ENCODE results near the gene ITGA1.
"Not testable (repeated sequence)": the region's sequence is repeated elsewhere in the genome, so short reads cannot be mapped to it uniquely, and the experiment has no call there.

ITGA1 gene

DNA sequence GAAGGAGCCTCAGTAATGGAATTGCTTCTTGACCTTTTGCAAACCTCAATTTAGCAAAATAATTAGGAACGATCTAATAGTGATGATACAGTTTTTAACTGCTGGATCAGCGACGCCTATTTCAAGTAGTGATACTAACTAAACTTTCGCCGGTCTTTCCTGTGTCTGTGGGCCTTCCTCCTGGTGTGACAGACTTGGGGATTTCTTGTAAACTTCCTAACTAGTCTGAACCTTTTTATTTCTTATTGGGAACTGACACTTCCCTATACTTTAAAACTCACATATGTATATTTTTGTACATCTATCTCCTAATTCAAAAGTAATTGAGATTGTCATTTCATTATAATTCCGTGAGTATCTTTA is 15.2 kb downstream of the ITGA1 start:
- DNase-seq = no peak

DNA sequence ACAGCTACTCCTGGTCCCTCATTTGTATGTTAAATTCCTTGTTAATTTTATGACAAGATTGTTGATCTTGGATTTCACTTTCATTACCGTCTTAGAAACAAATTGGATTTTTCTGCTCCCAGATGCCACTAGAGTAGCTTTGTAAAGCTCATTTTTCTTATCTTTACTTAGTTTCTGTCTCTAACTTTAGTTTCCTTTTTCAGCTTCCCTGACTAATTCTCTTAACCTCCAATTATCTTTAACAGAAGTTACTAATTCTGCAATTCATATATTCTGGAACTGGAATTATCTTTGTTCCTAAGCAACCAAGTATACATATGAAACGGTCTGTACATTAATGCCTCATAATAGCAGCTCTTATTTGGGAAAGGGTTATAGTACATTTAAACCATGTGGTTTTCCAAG is 16.7 kb downstream of the ITGA1 start:
- no peak for DNase-seq

DNA sequence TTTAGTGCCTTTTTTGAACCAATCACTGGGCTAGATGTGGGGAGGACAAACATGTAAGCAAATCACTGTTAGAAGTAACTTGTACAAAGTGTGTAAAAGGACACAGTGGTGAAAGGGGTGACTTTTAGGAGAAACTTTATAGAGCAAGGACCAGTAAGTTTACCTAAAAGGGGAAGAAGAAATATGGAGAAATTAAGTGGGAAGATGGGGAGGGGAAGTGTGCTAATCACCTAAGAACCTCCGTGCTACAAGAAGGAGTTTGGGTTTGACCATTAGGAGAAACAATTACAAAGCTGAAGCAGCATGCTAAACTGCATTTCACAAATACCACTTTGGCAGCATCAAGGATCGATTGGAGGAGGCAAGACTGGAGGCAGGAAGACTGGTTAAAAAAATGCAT is 17.3 kb downstream of the ITGA1 start:
- no peak for DNase-seq

DNA sequence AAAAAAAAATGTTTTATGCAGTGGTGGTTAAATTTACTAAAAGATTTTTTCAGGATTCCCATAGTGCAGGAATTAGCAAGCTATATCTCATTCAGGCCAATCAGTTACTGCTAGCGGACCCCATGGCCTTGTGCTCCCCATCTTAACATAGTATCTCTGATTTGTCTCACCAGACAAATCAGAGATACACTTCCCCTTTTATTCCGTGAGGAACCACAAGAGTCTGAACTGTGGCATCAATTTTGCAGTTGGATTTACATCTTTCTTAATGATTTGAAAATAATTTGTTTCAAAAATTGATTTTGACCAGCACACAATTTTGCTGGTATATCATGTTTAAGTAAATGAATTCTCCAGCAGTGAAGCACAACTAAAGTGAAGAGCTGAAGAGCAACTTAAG is 17.9 kb downstream of the ITGA1 start:
- no peak for DNase-seq

DNA sequence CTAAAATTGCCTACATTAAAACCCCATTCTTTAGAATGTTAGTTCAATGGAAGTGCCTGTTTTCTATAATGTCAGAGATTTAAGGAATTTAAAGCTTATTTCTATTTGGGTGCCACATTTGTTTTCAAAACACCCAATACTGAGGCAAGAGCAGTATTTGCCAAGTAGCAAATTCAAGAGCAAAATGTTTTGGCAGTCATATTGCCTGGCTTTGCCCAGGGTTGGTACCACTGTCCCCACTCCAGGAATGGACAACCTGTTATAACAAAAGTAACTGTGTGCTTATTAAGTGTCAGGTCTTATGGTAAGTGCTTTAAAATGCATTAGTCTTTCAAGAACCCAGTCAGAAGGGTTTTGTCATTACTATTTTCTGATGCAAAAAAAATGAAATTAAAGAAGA is 19.3 kb downstream of the ITGA1 start:
- no peak for DNase-seq

DNA sequence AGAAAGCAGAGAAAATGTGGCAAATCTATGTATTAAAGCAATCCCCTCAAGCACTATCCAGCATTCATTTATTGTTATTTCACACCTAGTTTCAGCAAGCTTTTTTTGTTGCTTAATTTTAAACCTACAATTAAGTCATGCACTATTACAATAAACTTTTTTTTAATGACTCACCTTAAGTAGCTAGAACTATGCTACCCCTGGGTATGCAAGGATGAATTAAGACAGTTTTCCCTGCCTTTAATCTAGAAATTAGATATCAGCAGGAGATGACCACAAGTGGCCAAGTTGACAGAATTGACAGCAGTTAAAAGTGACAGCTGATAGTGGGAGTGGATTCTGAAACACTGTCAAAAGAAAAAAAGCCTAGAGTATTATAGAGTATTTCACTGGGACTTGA is 20.0 kb downstream of the ITGA1 start:
- no peak for DNase-seq

DNA sequence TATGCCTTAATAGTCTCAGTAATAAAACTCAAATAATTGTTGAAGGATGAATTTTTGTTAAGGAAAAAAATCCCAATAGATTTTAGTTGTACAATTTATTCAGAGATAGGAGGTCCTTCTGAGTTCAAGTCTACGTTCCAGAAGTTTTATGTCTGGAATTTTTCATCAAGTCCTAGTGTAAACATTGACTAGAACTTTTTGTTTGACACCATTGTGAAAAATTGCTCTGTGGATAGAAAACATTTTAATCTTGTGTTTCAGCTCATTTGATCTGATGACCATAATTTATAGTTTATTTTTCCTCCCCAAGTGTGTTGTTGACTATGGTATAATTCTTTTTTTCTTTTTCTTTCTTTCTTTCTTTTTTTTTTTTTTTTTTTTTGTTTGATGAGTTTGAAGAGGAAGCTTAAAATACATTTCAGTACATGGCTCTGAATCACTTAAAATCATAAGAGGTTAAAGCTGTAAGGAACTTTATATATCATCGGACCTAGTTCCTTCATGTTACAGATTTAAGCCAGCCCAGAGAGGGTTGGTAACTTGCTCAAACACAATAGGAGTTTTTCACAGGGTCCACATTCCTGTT is 20.7 kb downstream of the ITGA1 start:
- DNase-seq = no peak

DNA sequence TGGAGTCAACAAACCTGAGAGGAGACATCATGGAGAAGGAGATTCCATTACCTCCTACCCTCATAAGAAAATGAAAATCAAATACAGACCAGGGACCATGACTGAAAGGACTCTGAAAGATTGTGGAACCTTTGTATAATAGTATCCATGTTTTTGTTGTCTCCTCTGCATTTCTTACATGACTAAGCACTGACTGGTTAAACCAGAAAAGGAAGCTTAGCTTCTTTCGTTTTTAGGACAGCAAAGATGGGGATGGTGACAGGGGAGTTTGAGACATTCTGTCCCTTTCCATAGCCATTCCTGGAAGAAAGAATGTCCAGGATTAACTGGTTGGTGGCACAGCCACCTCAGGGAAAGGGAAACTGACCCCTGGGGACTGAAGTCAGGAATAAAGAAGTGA is 22.2 kb downstream of the ITGA1 start:
- DNase-seq = no peak

DNA sequence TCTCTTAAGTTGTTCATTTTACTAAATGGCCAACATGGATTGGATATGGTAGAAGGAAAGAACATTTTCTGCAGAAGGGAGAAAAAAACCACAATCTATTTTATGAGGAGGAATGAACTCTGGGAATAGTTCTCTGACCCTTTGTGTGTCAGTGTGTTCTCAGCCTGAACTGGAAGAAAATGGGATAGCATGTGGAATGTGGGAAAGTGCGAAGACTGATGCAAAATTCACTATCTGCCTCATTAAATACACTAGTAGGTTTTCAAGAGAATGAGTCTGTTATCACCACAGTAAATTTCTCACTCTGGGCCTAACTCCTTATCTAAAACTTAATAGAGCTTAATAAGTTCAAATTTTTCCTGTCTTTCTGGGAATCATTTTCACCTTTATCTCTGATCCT is 22.7 kb downstream of the ITGA1 start:
- DNase-seq = no peak

DNA sequence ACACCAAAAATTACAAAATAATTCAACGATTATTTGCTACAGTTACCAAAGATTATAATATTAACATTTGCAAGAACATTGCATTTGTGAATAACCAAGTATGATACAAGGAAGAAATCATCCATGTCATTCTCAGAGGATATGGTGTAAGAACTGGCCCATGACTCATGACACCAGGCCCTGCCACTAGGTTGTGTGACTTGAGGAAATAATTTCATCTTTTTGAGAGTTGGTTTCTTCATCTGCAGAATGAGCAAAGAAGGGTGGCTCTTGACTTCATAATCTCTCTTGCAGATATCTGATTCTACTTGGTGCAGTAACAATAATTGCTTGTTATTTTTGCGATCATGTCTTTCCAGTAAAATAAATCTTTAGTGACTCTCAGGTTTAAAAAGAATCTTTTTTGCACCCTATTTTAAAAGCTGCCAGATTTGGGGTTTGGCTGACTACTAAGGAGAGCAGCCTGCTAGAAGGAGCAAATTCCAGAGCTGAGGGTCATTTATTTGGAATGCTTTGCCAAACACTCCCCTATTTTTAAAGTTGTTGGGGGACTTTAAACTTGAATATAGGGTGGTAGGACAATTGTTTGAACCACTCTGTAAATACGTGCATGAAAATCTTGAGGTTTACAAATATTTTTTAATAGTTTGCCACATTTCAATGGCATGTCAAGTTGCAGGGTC is 23.5 kb downstream of the ITGA1 start:
- DNase-seq = no peak

DNA sequence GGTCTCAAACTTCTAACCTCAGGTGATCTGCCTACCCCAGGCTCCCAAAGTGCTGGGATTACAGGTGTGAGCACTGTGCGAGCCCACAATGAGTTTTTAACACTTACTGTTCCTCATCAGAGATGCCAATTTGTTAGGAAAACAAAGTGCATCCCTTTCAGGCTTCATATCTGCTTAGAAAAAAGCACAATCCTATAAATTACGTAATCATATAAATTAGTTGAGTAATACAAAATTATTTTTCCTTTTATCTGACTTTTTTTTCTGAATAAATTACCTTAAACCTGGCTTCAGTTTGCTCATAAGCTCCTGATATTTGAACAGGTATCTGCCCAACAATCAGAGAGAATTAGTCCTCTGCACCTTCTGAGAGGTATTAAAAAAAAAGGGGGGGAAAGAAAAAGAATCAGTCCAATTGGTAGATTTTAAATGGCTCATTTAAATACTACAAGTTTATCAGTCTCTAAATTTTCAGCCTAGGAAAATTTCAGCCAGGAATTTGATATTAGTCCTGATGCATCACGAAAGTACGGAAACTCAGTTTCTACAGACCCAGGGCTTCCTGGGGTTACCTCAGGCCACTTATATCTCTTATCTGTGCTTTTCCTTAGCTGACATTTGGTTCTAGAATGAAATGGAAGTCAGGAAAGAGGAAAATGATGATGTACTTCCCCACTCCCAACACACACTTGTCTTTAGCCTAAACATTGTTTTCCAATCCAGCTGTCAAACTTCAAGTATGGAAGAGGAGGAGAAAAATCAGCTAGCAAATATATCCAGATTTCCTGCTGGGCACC is 26.8 kb downstream of the ITGA1 start:
- DNase-seq = no peak

DNA sequence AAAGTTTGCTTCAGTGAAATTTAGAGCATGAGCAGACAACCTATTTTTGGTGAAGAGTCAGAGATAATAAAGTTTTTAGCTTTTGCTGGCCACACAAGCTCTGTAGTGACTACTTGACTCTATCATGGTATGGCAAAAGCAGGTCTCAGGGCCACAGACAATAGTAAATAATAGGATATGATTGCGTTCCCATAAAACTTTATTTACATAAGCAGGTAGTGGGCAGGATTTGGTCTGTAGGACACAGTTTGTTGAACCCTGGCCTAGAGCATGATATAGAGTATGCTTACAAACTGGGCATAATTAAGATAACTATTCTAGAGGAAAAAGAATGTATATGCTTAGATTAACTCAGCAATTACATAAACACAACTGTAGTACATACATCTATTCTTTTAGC is 30.1 kb downstream of the ITGA1 start:
- DNase-seq = no peak

DNA sequence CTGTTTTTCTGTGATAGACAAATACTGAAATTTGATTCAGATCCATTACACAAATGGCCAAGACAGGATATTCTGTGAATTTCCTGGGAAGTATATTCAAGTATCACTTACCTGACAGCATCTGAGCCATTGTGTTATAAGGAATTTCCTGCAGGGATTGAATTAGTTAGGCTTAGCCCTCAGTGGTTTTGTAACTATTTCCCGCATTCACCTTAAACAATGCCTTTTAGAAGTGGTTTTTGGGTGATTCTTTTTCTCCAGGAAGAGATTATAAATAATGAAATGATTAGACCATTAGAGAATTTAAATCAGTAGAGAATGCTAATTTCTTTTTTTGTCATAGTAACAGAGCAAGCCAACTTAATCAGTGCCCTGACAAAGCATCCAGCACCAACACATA is 30.6 kb downstream of the ITGA1 start:
- no peak for DNase-seq

DNA sequence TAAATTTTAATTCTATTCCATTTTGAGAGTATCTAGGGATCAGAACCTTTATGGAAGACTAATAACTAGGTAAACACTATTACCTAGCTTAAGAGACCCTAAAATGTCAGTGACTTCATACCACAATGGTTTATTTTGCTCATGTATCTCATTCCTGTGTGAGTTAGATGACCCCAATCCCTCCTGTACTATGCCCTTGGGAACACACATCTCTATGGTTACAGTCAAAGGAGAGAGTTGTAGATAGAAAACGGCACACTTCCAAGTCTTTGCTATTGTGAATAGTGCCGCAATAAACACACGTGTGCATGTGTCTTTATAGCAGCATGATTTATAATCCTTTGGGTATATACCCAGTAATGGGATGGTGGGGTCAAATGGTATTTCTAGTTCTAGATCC is 31.1 kb downstream of the ITGA1 start:
- not testable (repeated sequence) for DNase-seq

DNA sequence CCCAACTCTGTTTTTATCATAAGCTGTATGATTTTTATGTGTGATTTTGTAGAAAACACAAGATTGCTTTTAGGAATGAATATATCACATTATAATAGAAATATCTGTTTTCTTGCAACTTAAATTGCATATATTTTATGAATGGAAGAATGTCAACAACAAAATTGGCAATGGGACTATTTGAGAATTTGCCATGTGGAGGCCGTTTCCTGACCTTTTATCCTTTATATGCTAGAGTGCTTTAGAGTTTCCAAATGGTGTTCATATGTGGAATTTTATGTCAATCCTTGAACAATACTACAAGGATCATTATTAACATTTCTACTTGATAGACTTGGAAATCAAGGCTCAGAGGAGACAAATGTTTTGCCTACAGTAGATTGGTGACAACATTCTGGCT is 34.2 kb downstream of the ITGA1 start:
- DNase-seq = no peak

DNA sequence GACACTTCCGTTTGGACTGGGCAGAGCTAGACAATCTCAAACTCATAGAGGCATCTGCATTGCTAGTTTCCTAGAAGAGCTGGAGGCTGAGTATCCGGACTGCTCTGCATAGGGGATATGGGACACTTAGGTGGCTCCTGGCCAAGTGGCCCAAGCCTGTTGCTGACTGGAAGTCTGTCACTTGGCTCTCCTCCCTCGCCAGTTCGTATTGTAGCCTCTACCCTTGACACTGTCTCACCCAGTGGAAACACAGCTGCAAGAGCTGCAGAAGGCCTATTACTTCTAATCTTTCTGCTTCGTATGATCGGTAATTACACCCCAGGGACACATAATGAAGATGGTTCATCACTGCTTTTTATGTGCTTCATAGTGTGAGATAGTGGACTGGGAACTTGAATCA is 34.7 kb downstream of the ITGA1 start:
- no peak for DNase-seq

DNA sequence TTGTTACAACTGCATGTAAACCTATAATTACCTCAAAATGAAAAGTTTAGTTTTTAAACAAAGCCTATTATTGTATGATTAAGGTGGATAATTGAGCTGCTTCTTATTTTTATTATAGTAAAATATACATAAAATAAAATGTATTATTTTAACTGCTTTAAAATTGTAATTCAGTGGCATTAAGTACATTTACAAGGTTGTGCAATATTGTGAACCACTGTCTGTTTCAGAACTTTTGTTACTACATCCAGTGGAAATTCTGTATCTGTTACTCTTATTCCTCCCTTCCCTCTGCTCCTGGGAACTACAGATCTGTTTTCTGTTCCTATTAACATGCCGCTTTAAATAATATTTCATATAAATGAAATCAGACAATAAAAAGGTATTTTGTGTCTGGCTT is 37.1 kb downstream of the ITGA1 start:
- no peak for DNase-seq

DNA sequence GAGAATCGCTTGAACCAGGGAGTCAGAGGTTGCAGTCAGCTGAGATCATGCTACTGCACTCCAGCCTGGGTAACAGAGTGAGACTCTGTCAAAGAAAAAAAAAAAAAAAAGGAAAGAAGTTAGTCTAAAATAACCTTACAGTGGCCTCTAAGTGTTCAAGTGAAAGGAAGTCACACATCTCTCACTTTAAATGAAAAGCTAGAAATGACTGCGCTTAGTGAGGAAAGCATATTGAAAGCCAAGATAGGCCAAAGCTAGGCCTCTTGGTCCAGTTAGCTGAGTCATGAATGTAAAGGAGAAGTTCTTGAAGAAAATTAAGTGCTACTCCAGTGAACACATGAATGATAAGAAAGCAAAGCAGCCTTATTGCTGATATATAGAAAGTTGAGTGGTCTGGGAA is 38.1 kb downstream of the ITGA1 start:
- no peak for DNase-seq

DNA sequence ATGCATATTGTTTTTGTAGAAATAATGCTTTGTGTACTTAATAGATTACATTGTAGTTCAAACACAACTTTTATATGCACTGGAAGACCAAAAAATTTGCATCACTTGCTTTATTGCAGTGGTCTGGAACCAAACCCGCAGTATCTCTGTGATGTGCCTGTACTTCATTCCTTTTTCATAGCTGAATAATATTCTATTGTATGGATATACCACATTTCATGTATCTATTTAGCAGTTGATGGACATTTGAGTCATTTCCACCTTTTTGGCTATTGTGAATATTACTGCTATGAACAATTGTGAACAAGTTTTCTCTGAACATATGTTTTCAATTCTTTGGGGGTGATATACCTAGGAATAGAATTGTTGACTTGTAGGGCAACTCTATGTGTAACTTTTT is 40.1 kb downstream of the ITGA1 start:
- DNase-seq = no peak

DNA sequence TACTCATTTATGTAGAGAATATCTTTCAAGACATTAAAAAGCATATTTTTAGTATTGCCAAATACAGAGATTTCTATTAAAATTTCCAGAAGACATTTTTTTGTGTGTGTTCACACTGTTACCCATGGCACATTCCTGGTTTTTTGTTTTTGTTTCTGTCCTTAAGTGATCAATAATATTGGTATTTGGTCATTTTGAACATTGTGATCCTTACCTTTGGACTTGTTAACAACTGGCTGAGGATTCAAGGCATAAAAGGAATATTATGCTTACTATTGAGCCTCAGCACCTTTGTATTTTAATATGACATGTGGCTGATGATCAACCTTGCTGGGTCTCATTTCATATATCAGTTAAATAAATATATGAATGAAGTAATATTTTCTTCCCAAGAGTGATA is 41.9 kb downstream of the ITGA1 start:
- DNase-seq = no peak

DNA sequence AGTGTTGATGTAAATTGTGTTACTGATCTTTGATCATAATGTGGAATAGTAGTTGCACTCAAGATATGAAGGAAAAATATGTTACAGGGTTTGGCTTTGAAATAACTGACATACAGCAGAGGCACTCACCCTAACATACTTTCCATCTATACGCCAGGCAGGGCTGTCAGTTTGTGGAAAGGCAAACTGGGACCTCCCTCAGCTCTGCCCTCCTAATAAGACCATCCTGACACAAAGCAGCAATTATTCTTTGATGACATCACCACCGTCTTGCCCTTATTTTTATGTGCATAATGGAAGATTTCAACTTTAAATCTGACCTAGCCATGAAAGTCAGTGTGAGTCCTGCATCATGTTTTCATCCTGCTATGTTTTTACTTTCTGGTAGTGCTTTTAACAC is 42.9 kb downstream of the ITGA1 start:
- no peak for DNase-seq

DNA sequence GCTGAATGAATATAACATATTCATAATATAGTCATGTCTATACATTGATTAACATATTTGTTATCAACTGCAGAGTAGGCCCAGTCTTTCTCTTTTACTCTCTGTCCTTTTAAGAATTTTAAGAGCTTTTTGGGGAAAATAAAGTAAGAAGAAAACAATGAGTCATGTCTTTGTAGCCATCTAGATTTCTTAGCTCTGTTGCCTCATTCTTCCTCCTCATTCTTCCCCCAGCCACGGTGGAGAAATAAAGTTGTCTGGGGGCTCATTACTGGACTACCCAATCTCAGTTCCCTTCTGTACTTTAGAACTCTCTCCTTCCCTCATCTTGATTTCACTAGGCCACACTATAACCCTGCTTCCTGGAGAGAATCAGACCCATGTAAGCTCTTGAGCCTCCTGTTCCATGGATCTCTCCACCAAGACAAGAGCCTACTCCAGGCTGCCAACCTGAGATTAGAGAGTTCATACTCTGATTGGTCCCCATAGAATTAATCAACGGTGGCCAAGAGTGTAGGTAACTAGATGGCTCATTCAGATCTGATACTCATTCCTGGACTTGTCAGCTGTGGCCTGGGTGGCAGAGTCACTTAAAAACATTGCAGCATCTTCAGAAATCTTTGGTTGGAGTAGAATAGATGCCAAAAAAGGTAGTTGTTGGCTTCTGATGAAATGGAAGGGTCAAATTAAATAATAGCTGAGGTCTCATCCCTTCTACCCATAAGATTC is 44.2 kb downstream of the ITGA1 start:
- no peak for DNase-seq

DNA sequence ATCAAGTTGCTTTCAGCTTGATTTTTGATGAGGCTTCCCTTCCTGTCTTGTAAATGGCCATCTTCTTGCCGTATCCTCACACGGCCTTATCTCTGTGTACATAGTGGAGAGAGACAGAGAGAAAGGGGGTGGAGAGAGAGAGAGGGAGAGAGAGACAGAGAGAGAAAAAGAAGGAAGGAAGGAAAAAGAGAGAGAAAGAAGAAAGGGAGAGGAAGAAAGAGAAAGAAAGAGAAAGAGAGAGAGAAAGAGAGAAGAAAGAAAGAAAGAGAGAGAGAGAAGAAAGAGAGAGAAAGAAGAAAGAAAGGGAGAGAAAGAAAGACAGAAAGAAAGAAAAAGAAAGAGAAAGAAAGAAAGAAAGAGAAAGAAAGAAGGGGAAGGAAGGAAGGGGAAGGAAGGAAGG is 46.6 kb downstream of the ITGA1 start:
- no peak for DNase-seq

DNA sequence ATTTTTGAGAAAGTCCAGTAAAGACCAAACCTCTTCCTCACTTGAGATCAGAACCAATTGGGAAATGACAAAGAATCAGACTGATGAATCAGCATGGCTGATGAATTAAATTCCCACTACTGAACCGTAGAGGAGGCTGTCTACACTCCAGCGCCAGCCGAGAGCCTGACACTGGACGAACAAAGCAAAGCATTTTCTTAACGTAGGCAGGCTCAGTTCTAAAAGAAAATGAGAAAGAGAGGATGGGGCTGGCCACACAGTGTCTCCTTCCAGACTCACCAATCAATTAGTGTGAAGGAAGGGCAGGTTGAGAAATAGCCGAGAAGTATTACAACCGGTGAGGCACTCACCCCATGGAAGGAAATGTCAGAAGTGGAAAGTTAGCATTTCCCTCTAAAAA is 49.4 kb downstream of the ITGA1 start:
- no peak for DNase-seq

All from stimulated activated CD4-positive, alpha-beta T cell treated with anti-CD3 and anti-CD28 coated beads, Interleukin-12 subunit alpha, Interleukin-12 subunit beta, amount 100 ng/mL, for 4 hours (primary cell).